ENCODE results near the gene ZNF507. TPM values are rescaled to one million over a fixed set of nuclear protein-coding genes. Genes with fewer than 3 reads are reported as not detected.

The ZNF507 gene
- total RNA-seq, 2 experiments from 2014 or later, result 24.8 to 30.5 TPM

- Mint-ChIP-seq H3K4me3 (no peak overlapping the region), H3K9me3 (ENCODE audit: low read depth) (no peaks in the 10 kb centered on the region), H3K27me3 (peaks cover 2% of the 10 kb centered on the region), H3K4me1 (no peaks in the 10 kb centered on the region), H3K27ac (no peak overlapping the region), H3K36me3 (no peaks in the 10 kb centered on the region)
- no peak for DNase-seq
- CTCF ChIA-PET, result no interaction called here
- no peak for ATAC-seq
These were observed 20.7 kb upstream of the ZNF507 start for GRCh38 chr19:32324631-32325285.

GRCh38 chr19:32330213-32330857, 15.1 kb upstream of the ZNF507 start:
- H3K9me3 Mint-ChIP-seq (ENCODE audit: low read depth), result no peaks in the 10 kb centered on the region
- ATAC-seq (no peak), DNase-seq (no peak)
- H3K27me3 Mint-ChIP-seq, result peaks cover 6% of the 10 kb centered on the region
- no peaks in the 10 kb centered on the region for H3K36me3 Mint-ChIP-seq
- H3K27ac Mint-ChIP-seq, result no peak overlapping the region
- CTCF ChIA-PET, result no interaction called here
- H3K4me1 Mint-ChIP-seq, result no peaks in the 10 kb centered on the region
- H3K4me3 Mint-ChIP-seq, result no peak overlapping the region

- H3K27me3 Mint-ChIP-seq, result peaks cover 3% of the 10 kb centered on the region
- H3K4me1 Mint-ChIP-seq, result no peaks in the 10 kb centered on the region
- H3K9me3 Mint-ChIP-seq (ENCODE audit: low read depth), result no peaks in the 10 kb centered on the region
- CTCF ChIA-PET, result no interaction called here
- ATAC-seq (no peak), DNase-seq (no peak)
- H3K27ac Mint-ChIP-seq, result no peak overlapping the region
- no peaks in the 10 kb centered on the region for H3K36me3 Mint-ChIP-seq
- no peak overlapping the region for H3K4me3 Mint-ChIP-seq
These were observed 12.2 kb upstream of the ZNF507 start for GRCh38 chr19:32333227-32333626.

GRCh38 chr19:32336259-32337083, 8.9 kb upstream of the ZNF507 start:
- ATAC-seq, result no peak
- H3K27me3 Mint-ChIP-seq, result peaks cover 3% of the 10 kb centered on the region
- no peaks in the 10 kb centered on the region for H3K4me1 Mint-ChIP-seq
- no peak overlapping the region for H3K4me3 Mint-ChIP-seq
- CTCF ChIA-PET, result interaction anchor here (0.6 to 1.2 kb wide), 2 partner anchors 13 to 21 kb away, joined by 3 read pairs; no protein-coding TSS in a partner anchor
- H3K9me3 Mint-ChIP-seq (ENCODE audit: low read depth), result no peaks in the 10 kb centered on the region
- DNase-seq, result no peak
- H3K36me3 Mint-ChIP-seq, result no peaks in the 10 kb centered on the region
- no peak overlapping the region for H3K27ac Mint-ChIP-seq

- Mint-ChIP-seq H3K36me3 (no peaks in the 10 kb centered on the region), H3K27me3 (peaks cover 4% of the 10 kb centered on the region), H3K4me1 (no peaks in the 10 kb centered on the region), H3K4me3 (no peak overlapping the region), H3K27ac (no peak overlapping the region), H3K9me3 (ENCODE audit: low read depth) (no peaks in the 10 kb centered on the region)
- DNase-seq, result no peak
- CTCF ChIA-PET, result interaction anchor here (0.6 to 1.6 kb wide), 3 partner anchors 13 to 233 kb away, joined by 3 to 6 read pairs (median 3); no protein-coding TSS in a partner anchor
- ATAC-seq, result no peak
These were observed 8.2 kb upstream of the ZNF507 start for GRCh38 chr19:32337084-32337808.

- CTCF ChIA-PET, result interaction anchor here (1.1 to 1.3 kb wide), 2 partner anchors 20 to 230 kb away, joined by 3 to 6 read pairs; no protein-coding TSS in a partner anchor
- H3K27me3 Mint-ChIP-seq, result peaks cover 3% of the 10 kb centered on the region
- no peak overlapping the region for H3K27ac Mint-ChIP-seq
These were observed 6.0 kb upstream of the ZNF507 start for GRCh38 chr19:32339423-32339822.

GRCh38 chr19:32339988-32340874, 5.2 kb upstream of the ZNF507 start:
- no peaks in the 10 kb centered on the region for H3K36me3 Mint-ChIP-seq
- CTCF ChIA-PET, result interaction anchor here (1.1 to 1.3 kb wide), 2 partner anchors 21 to 229 kb away, joined by 3 to 6 read pairs; no protein-coding TSS in a partner anchor
- H3K27me3 Mint-ChIP-seq, result peaks cover 3% of the 10 kb centered on the region
- ATAC-seq (peak; percentile 88), DNase-seq (peak; percentile 59)
- H3K9me3 Mint-ChIP-seq (ENCODE audit: low read depth), result no peaks in the 10 kb centered on the region
- no peak overlapping the region for H3K4me3 Mint-ChIP-seq
- peaks cover 3% of the 10 kb centered on the region for H3K4me1 Mint-ChIP-seq
- H3K27ac Mint-ChIP-seq, result no peak overlapping the region

More at GRCh38 chr19:32339423-32339822, 6.0 kb upstream of the ZNF507 start:
- no peaks in the 10 kb centered on the region for H3K36me3 Mint-ChIP-seq
- no peak for ATAC-seq
- no peak for DNase-seq
- no peaks in the 10 kb centered on the region for H3K4me1 Mint-ChIP-seq
- no peaks in the 10 kb centered on the region for H3K9me3 Mint-ChIP-seq (ENCODE audit: low read depth)
- no peak overlapping the region for H3K4me3 Mint-ChIP-seq

GRCh38 chr19:32342695-32343094, 2.7 kb upstream of the ZNF507 start:
- no peak for DNase-seq
- CTCF ChIA-PET, result no interaction called here
- Mint-ChIP-seq H3K4me1 (peaks cover 15% of the 10 kb centered on the region), H3K27me3 (peaks cover 3% of the 10 kb centered on the region), H3K9me3 (ENCODE audit: low read depth) (no peaks in the 10 kb centered on the region), H3K27ac (no peak overlapping the region), H3K36me3 (peaks cover 7% of the 10 kb centered on the region), H3K4me3 (no peak overlapping the region)
- ATAC-seq, result no peak

- peaks cover 11% of the 10 kb centered on the region for H3K36me3 Mint-ChIP-seq
- no peak overlapping the region for H3K4me3 Mint-ChIP-seq
- ATAC-seq (no peak), DNase-seq (no peak)
- CTCF ChIA-PET, result no interaction called here
- no peak overlapping the region for H3K27ac Mint-ChIP-seq
- H3K27me3 Mint-ChIP-seq, result peaks cover 3% of the 10 kb centered on the region
- no peaks in the 10 kb centered on the region for H3K9me3 Mint-ChIP-seq (ENCODE audit: low read depth)
- peaks cover 17% of the 10 kb centered on the region for H3K4me1 Mint-ChIP-seq
These were observed 1.7 kb upstream of the ZNF507 start for GRCh38 chr19:32343550-32344262.

GRCh38 chr19:32346901-32347300, 1.5 kb downstream of the ZNF507 start:
- no peak for DNase-seq
- H3K27me3 Mint-ChIP-seq, result peaks cover 3% of the 10 kb centered on the region
- H3K36me3 Mint-ChIP-seq, result peaks cover 39% of the 10 kb centered on the region
- CTCF ChIA-PET, result interaction anchor here (0.6 to 2.2 kb wide), 2 partner anchors 10 to 226 kb away, joined by 3 to 13 read pairs; no protein-coding TSS in a partner anchor
- peak overlapping the region; percentile 94 for H3K27ac Mint-ChIP-seq
- peak overlapping the region; percentile 98 for H3K4me3 Mint-ChIP-seq
- ATAC-seq, result no peak
- H3K4me1 Mint-ChIP-seq, result peaks cover 47% of the 10 kb centered on the region
- H3K9me3 Mint-ChIP-seq (ENCODE audit: low read depth), result no peaks in the 10 kb centered on the region

- ATAC-seq, result no peak
- H3K36me3 Mint-ChIP-seq, result peaks cover 44% of the 10 kb centered on the region
- DNase-seq, result no peak
- no peaks in the 10 kb centered on the region for H3K9me3 Mint-ChIP-seq (ENCODE audit: low read depth)
- no peak overlapping the region for H3K27ac Mint-ChIP-seq
- CTCF ChIA-PET, result no interaction called here
- peaks cover 51% of the 10 kb centered on the region for H3K4me1 Mint-ChIP-seq
- H3K4me3 Mint-ChIP-seq, result peak overlapping the region; percentile 98
- H3K27me3 Mint-ChIP-seq, result no peaks in the 10 kb centered on the region
These were observed 2.2 kb downstream of the ZNF507 start for GRCh38 chr19:32347573-32347972.

- H3K27me3 Mint-ChIP-seq, result no peaks in the 10 kb centered on the region
- DNase-seq (no peak), ATAC-seq (no peak)
- CTCF ChIA-PET, result interaction anchor here (0.9 kb wide), 1 partner anchor 11 kb away, joined by 3 read pairs; no protein-coding TSS in a partner anchor
- H3K36me3 Mint-ChIP-seq, result peaks cover 59% of the 10 kb centered on the region
- H3K9me3 Mint-ChIP-seq (ENCODE audit: low read depth), result no peaks in the 10 kb centered on the region
- H3K4me1 Mint-ChIP-seq, result peaks cover 51% of the 10 kb centered on the region
- peak overlapping the region; percentile 7 for H3K27ac Mint-ChIP-seq
- H3K4me3 Mint-ChIP-seq, result no peak overlapping the region
These were observed 3.6 kb downstream of the ZNF507 start for GRCh38 chr19:32349051-32349450.
